OCI-LY3 (cell line): ENCODE results near the gene COL6A2.
"Not testable (repeated sequence)": the region's sequence is repeated elsewhere in the genome, so short reads cannot be mapped to it uniquely, and the experiment has no call there.

Source experiments
- H2AFZ ChIP-seq: fragments of 200-600, 300-600 bp; shearing (Covaris generic); 2 replicates; pipeline ENCODE4 v1.6.0; 2014; ENCODE audit warnings: antibody characterized with exemption, low read depth, low read length
- H3K27ac ChIP-seq: fragments of 200-600, 300-600 bp; sonication (generic); 2 replicates; pipeline ENCODE4 v1.5.1; 2014; ENCODE audit warnings: mild to moderate bottlenecking, low read length, moderate library complexity, mixed read lengths
- H3K27me3 ChIP-seq: fragments of 200-600, 300-600 bp; sonication (generic); 2 replicates; pipeline ENCODE4 v1.6.1; 2014; ENCODE audit warnings: low read depth, low read length, mixed read lengths
- H3K36me3 ChIP-seq: fragments of 200-600, 300-600 bp; sonication (generic); replicated peaks from 2 replicates; pipeline ENCODE3; 2014; ENCODE audit warnings: low read depth, low read length, mixed read lengths
- H3K4me1 ChIP-seq: fragments of 300-600, 200-600 bp; sonication (generic); 2 replicates; pipeline ENCODE4 v1.6.1; 2014; ENCODE audit warnings: low read length, mixed read lengths
- H3K4me2 ChIP-seq: fragments of 200-600, 300-600 bp; sonication (generic); 2 replicates; pipeline ENCODE4 v1.6.1; 2014; ENCODE audit warnings: low read length, mixed read lengths
- H3K4me3 ChIP-seq: fragments of 300-600, 200-600 bp; sonication (generic); 2 replicates; pipeline ENCODE4 v1.5.1; 2014; ENCODE audit warnings: antibody characterized with exemption, mild to moderate bottlenecking, low read length, moderate library complexity
- H3K79me2 ChIP-seq: fragments of 300-600, 200-600 bp; shearing (Covaris generic); 2 replicates; pipeline ENCODE4 v1.6.1; 2014; ENCODE audit warnings: mild to moderate bottlenecking, low read length, mixed read lengths
- H3K9ac ChIP-seq: fragments of 300-600, 200-600 bp; shearing (Covaris generic); 2 replicates; pipeline ENCODE4 v1.6.0; 2014; ENCODE audit warnings: mild to moderate bottlenecking, low read length, moderate library complexity
- H3K9me3 ChIP-seq: fragments of 200-600, 300-600 bp; shearing (Covaris generic); 2 replicates; pipeline ENCODE4 v1.6.1; 2014; ENCODE audit warnings: low read length, mixed read lengths; ENCODE audit not compliant: insufficient read depth
- H4K20me1 ChIP-seq: fragments of 200-600, 300-600 bp; sonication (generic); 2 replicates; pipeline ENCODE4 v1.6.1; 2016; ENCODE audit warnings: low read length, mixed read lengths; ENCODE audit not compliant: insufficient read depth
- CTCF ChIP-seq: fragments of 200-600, 300-600 bp; sonication (generic); IDR thresholded peaks from 2 replicates; pipeline ENCODE4 v1.5.1; 2014; ENCODE audit warnings: antibody characterized with exemption, low read length, low read depth
- EZH2phosphoT487 ChIP-seq: fragments of 200-600 bp; shearing (Covaris generic); IDR thresholded peaks from 2 replicates; pipeline ENCODE4 v1.6.1; 2018; ENCODE audit warnings: antibody characterized with exemption, mixed run types, low read depth

COL6A2 gene

GRCh38 chr21:46145840-46146691, 48.2 kb downstream of the COL6A2 start:
- H3K27ac ChIP-seq = no peak overlapping the region
- TF ChIP-seq EZH2phosphoT487 (no peak), CTCF (no peak)
- no peaks in the 10 kb centered on the region for H3K4me1 ChIP-seq

GRCh38 chr21:46146856-46147255, 48.9 kb downstream of the COL6A2 start:
- Histone ChIP-seq H3K79me2 (no peaks in the 10 kb centered on the region), H2AFZ (no peak overlapping the region), H3K9ac (no peak overlapping the region), H3K4me2 (no peak overlapping the region), H3K4me1 (no peaks in the 10 kb centered on the region), H4K20me1 (no peaks in the 10 kb centered on the region), H3K36me3 (no peaks in the 10 kb centered on the region), H3K4me3 (no peak overlapping the region), H3K27ac (no peak overlapping the region), H3K9me3 (no peaks in the 10 kb centered on the region), H3K27me3 (no peaks in the 10 kb centered on the region)
- TF ChIP-seq EZH2phosphoT487 (no peak), CTCF (no peak)

More at GRCh38 chr21:46145840-46146691, 48.2 kb downstream of the COL6A2 start:
- H3K9ac ChIP-seq = no peak overlapping the region
- no peaks in the 10 kb centered on the region for H4K20me1 ChIP-seq
- no peaks in the 10 kb centered on the region for H3K27me3 ChIP-seq
- no peak overlapping the region for H3K4me3 ChIP-seq
- H3K9me3 ChIP-seq = no peaks in the 10 kb centered on the region
- H3K36me3 ChIP-seq = no peaks in the 10 kb centered on the region
- no peaks in the 10 kb centered on the region for H3K79me2 ChIP-seq
- no peak overlapping the region for H3K4me2 ChIP-seq
- no peak overlapping the region for H2AFZ ChIP-seq

GRCh38 chr21:46147429-46147828, 49.5 kb downstream of the COL6A2 start:
- H3K9ac ChIP-seq, H3K27me3 ChIP-seq, H3K4me3 ChIP-seq, H3K27ac ChIP-seq, H2AFZ ChIP-seq, H3K36me3 ChIP-seq, H4K20me1 ChIP-seq, H3K79me2 ChIP-seq, H3K4me2 ChIP-seq, H3K9me3 ChIP-seq, H3K4me1 ChIP-seq: not testable (repeated sequence)
- peak; percentile 54 for TF ChIP-seq CTCF

- Histone ChIP-seq H3K4me3 (no peak overlapping the region), H3K27ac (no peak overlapping the region), H3K9me3 (no peaks in the 10 kb centered on the region), H4K20me1 (no peaks in the 10 kb centered on the region), H3K4me2 (no peak overlapping the region), H3K36me3 (no peaks in the 10 kb centered on the region), H2AFZ (no peak overlapping the region), H3K27me3 (no peaks in the 10 kb centered on the region), H3K9ac (no peak overlapping the region), H3K79me2 (no peaks in the 10 kb centered on the region), H3K4me1 (no peaks in the 10 kb centered on the region)
- TF ChIP-seq CTCF (no peak), EZH2phosphoT487 (no peak)
These were observed 50.2 kb downstream of the COL6A2 start for GRCh38 chr21:46148106-46148505.
